Stimulated activated CD8-positive, alpha-beta memory T cell treated with anti-CD3 and anti-CD28 coated beads, Interleukin-4, amount 100 ng/mL, for 1 hour (primary cell): ENCODE data around the gene BSG.
A peak's percentile ranks its signal among the peaks of the same experiment; 100 is the strongest.
"Not testable (repeated sequence)": the region's sequence is repeated elsewhere in the genome, so short reads cannot be mapped to it uniquely, and the experiment has no call there.

ENCODE experiments used
- DNase-seq, 2 donors: peaks; one replicate each; pipeline ENCODE4 v3.0.0-alpha.2; 2020; ENCODE audit warnings: low read depth in 2 of 2, low spot score in 1 of 2

The BSG gene

DNA sequence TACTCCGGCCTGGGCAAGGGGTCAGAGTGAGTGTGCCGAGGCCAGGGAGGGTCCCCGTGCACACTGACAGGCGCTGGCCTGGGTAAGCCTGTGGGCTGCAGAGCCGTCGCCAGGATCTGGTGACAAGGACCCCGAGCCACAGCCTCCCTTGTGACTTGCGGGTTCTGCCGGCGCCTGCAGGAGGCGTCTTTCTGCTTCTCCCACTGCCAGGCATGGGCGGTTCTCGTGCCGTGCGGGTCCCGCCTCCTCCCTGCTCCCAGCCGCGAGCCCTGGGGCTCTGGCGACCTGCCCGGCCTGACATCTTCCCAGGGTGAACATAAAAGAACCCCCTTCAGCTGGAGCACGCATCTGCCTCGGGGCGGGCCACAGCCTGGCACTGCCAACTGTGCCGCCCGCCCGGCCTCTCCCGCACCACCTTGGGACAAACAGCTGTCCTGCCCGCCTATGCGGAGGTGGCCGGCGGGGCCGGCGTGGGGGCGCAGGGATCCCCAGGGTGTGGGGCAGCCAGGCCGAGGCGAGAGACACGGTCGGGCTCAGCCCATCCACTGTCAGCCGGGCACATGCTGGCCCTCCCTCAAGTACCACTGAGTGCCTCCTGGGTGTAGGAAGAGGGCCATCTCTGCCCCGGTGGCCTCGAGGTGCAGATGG, 15.8 kb downstream of the BSG start:
- peak in 1 of 2 donors; percentile 22 for DNase-seq

DNA sequence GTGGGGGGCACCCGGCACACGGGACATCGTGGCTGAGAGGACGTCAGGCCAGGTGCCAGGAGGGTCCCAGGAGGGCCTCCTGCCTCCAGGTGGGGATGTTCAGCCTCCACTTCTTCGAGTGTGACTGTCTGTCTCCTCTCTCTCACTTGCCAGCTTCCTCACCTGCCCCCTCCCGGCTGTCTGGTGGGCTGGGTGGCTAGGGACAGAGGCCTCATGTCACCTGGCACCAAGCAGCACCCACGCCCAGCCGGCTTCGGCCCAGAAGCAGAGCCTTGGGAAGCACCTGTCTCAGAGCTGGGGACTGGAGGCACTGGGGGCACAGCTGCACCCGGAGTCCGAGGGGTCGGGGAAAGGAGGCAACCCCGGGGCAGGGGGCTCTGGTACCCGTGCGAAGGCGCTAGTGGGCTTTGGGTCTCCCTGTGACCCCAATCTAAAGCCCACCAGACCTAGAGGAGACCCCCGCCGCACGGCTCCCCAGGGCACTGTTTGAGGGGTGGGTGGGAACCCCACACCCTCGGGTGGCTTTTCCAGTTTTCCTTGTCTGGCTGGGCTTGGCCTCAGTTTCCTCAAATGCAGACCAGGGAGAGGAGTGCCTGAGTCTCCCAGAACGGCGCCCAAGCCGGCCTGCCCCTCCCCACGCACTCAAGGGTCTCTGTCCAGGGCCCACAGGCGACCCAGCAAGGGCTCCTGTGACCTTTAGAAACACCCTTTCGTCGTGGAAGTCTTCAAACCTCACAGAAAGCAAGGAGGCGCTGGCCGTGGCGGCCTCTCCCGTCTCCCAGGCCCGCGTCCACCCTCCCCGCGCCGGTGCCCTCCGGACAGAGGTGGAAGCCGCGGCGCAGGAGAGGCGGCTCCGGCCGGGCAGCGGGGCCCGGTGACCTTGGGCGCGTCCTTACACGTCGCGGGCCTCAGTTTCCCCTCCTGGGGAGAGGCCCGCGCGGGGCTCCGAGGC, 16.6 kb downstream of the BSG start:
- no peak for DNase-seq

DNA sequence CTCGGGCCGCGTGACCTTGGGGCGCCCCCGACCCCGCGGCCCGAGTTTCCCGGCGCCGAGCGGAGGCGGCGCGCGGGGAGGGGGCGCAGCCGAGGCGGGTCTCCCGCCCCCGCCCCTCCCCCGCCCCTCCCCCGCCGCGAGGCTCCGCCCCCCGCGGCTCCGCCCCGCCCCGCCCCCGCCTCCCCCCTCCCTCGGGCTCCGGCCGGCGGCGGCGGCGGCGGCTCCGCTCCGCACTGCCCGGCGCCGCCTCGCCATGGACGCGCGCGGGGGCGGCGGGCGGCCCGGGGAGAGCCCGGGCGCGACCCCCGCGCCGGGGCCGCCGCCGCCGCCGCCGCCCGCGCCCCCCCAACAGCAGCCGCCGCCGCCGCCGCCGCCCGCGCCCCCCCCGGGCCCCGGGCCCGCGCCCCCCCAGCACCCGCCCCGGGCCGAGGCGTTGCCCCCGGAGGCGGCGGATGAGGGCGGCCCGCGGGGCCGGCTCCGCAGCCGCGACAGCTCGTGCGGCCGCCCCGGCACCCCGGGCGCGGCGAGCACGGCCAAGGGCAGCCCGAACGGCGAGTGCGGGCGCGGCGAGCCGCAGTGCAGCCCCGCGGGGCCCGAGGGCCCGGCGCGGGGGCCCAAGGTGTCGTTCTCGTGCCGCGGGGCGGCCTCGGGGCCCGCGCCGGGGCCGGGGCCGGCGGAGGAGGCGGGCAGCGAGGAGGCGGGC, 17.4 kb downstream of the BSG start, which contains the start of gene HCN2:
TSS of gene HCN2 (plus strand) at position 189 of the 703 bp plus-strand sequence. CDS start at position 254, 65 bp downstream.
- no peak for DNase-seq

DNA sequence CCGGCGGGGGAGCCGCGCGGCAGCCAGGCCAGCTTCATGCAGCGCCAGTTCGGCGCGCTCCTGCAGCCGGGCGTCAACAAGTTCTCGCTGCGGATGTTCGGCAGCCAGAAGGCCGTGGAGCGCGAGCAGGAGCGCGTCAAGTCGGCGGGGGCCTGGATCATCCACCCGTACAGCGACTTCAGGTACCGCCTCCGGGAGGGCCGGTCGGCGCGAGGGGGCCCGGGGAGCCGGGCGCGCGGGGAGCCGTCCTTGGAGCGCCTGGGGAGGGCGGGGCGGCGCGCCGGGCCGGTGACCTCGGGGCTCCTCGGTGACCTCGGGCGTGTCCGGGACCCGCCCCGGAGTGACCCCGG, 18.0 kb downstream of the BSG start:
- DNase-seq: no peak

- DNase-seq: no peak
Observed at GRCh38 chr19:590750-591098, 18.3 kb downstream of the BSG start.

GRCh38 chr19:591099-591958, 18.9 kb downstream of the BSG start:
- no peak for DNase-seq

DNA sequence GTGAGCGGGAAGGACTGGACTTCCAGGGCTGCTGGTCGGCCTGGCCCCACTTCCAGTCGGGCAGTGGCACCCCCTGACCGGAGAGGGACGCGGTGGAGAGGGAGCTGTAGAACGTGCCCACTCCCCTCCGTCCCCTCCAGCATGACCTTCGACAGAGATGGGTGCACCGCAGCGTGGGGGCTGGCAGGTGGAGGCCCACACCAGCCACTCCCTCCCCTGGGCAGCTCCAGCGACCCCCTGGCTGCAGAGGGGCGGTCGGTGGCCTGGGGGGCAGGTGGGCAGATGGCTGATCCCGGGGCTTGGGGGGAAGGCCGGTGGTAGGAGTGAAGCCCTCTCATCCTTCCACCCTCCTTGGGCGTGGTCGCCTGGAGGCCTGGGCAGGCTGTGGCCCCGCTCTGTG, 19.7 kb downstream of the BSG start:
- DNase-seq: no peak

DNA sequence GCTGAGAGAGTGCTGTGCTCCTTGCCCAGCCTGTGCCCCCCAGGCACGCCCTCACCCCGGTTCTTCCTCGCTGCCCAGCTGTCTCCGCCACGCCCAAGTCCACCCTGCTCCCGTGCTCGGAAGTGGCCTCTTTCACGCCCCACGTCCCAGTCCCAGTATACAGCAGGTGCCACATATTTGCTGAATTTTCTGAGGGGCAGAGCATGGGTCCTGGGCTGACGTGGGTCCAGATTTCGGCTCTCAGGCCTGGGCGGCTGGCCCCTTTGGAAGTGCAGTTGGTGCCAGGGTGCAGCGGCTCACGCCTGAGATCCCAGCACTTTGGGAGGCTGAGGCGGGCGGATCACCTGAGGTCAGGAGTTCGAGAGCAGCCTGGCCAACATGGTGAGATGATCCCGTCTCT, 20.7 kb downstream of the BSG start:
- DNase-seq: no peak

DNA sequence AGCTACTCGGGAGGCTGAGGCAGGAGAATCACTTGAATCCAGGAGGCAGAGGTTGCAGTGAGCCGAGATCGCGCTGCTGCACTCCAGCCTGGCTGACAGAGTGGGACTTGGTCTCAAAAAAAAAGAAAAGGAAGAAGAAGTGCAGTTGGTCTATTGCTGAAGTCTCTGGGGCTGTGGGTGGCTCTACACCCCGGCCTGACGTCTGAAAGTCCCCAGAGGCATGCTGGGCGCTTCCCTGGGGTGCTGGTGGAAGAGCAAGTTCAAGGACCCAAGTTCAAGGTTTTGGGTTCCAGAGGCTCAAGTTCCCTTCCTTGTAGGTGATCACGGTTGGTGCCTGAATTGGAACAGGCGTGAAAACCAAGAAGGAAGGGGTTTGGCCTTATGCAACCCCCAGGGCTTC, 21.1 kb downstream of the BSG start:
- no peak for DNase-seq

GRCh38 chr19:594265-594870, 22.0 kb downstream of the BSG start:
- DNase-seq: no peak

DNA sequence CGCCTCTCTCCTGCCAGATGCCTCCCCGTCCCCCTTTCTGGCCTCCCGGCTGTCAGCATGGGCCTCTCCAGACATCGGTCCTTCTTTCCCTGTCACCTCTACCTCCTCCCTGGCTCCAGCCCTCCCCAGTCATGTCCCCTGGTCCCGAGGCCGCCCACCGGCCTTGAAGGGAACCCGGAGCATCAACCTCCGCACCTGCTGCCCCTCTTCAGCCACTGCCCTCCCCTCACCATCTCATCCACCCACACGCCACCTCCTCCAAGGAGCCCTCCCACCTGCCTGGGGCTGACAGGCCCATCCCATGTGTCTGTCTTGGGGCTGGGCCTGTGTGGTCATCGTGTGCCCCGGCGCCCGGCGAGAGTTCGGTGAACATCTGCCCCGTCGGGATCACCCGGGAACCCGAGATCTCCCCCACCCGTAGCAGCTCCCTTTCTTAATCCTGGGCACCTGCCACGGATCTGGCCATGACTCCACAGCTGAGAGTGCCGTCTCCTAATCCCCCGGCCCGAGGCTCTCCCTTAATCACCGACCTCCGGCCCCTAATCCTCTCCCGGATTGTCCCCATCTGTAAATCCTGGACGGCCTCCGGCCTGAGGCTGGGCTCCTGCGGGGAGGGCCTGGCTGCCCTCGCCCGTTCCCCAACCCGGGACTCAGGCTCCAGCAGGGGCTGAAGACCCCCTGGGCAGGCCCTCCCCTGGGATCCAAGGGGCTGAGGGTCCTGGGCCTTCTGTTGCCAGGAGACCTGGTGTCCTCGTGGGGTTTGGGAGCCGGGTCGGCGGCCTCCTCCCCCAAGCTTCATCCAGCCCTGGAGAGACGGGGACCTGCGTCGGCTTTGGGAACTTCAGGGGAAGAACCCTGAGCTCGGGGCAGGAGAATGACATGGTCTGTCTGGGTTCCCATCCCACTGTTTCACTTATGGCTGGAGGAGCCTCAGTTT, 23.2 kb downstream of the BSG start:
- no peak for DNase-seq

GRCh38 chr19:596263-596655, 23.9 kb downstream of the BSG start:
- no peak for DNase-seq

- DNase-seq: no peak
Observed at GRCh38 chr19:597406-598315, 25.3 kb downstream of the BSG start.

- no peak for DNase-seq
Observed at GRCh38 chr19:601310-601709, 28.9 kb downstream of the BSG start.

DNA sequence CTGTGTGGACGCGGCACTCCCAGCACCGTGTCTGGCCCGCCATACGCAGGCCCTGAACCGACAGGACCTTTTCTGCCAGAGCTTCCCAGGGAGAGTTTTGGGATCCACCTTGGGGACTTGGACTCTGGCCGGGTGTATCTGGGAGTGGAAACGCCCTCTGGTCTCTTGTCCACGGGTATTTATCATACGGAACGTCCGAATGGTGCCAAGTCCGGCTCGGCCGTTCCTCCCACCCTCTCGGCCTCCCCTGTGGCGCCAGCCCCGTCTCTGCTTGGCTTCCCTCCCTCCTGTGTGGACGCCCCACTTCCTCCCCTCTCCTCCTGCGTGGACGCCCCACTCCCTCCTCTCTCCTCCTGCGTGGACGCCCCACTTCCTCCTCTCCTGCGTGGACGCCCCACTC, 29.4 kb downstream of the BSG start:
- DNase-seq: no peak

- no peak for DNase-seq
Observed at GRCh38 chr19:602391-603301, 30.2 kb downstream of the BSG start.

DNA sequence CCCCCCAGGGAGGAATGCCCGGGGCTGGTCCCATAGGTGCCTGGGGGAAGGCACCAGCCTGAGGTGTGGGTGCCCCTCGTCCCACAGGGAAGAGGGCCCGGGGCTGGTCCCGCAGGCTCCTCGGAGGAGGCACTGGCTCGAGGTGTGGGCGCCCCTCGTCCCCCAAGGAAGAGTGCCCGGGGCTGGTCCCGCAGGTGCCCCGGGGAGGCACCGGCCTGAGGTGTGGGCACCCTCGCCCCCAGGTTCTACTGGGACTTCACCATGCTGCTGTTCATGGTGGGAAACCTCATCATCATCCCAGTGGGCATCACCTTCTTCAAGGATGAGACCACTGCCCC, 30.9 kb downstream of the BSG start:
- DNase-seq: not testable (repeated sequence)

DNA sequence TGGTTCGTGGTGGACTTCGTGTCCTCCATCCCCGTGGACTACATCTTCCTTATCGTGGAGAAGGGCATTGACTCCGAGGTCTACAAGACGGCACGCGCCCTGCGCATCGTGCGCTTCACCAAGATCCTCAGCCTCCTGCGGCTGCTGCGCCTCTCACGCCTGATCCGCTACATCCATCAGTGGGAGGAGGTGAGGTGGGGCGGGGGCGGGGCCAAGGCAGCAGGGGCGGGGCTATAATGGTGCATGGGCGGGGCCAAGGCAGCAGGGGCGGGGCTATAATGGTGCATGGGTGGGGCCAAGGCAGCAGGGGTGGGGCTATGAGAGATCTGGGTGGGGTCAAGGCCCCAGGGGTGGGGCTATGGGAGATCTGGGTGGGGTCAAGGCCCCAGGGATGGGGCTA, 31.4 kb downstream of the BSG start:
- not testable (repeated sequence) for DNase-seq
